ENCODE measurements around the gene CCDC28B. TPM values are rescaled to one million over a fixed set of nuclear protein-coding genes. Genes with fewer than 3 reads are reported as not detected.

CCDC28B gene
- total RNA-seq, 2 experiments from 2014 or later, result 27.0 to 27.7 TPM

GRCh38 chr1:32239790-32240139 is 39.4 kb downstream of the CCDC28B start:
- intact Hi-C loops (cut with micrococcal nuclease), result no loop called here
- no peak for ATAC-seq
- POLR2A ChIA-PET, result interaction anchor here (0.6 to 5.4 kb wide), 14 partner anchors 8 to 305 kb away, joined by 3 to 84 read pairs (median 4); partner anchors contain the start of genes IQCC, LCK and MARCKSL1
- TF ChIP-seq, protein P1, sequence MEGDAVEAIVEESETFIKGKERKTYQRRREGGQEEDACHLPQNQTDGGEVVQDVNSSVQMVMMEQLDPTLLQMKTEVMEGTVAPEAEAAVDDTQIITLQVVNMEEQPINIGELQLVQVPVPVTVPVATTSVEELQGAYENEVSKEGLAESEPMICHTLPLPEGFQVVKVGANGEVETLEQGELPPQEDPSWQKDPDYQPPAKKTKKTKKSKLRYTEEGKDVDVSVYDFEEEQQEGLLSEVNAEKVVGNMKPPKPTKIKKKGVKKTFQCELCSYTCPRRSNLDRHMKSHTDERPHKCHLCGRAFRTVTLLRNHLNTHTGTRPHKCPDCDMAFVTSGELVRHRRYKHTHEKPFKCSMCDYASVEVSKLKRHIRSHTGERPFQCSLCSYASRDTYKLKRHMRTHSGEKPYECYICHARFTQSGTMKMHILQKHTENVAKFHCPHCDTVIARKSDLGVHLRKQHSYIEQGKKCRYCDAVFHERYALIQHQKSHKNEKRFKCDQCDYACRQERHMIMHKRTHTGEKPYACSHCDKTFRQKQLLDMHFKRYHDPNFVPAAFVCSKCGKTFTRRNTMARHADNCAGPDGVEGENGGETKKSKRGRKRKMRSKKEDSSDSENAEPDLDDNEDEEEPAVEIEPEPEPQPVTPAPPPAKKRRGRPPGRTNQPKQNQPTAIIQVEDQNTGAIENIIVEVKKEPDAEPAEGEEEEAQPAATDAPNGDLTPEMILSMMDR (IDR thresholded peaks at IDR 0.05), result no peak
- peaks cover 17% of the 10 kb centered on the region for H3K4me1 Mint-ChIP-seq (ENCODE audit: low read depth)
- peak overlapping the region; percentile 80 for H3K4me3 Mint-ChIP-seq
- CTCF ChIA-PET, result interaction anchor here (1.1 to 4.3 kb wide), 6 partner anchors 8 to 161 kb away, joined by 5 to 56 read pairs (median 11); partner anchors contain the start of genes FAM167B, LCK and MARCKSL1
- H3K36me3 Mint-ChIP-seq (ENCODE audit: low read depth), result peaks cover 2% of the 10 kb centered on the region
- no peaks in the 10 kb centered on the region for H3K9me3 Mint-ChIP-seq
- DNase-seq, result no peak
- H3K27me3 Mint-ChIP-seq, result no peaks in the 10 kb centered on the region
- H3K27ac Mint-ChIP-seq, result no peak overlapping the region

DNA sequence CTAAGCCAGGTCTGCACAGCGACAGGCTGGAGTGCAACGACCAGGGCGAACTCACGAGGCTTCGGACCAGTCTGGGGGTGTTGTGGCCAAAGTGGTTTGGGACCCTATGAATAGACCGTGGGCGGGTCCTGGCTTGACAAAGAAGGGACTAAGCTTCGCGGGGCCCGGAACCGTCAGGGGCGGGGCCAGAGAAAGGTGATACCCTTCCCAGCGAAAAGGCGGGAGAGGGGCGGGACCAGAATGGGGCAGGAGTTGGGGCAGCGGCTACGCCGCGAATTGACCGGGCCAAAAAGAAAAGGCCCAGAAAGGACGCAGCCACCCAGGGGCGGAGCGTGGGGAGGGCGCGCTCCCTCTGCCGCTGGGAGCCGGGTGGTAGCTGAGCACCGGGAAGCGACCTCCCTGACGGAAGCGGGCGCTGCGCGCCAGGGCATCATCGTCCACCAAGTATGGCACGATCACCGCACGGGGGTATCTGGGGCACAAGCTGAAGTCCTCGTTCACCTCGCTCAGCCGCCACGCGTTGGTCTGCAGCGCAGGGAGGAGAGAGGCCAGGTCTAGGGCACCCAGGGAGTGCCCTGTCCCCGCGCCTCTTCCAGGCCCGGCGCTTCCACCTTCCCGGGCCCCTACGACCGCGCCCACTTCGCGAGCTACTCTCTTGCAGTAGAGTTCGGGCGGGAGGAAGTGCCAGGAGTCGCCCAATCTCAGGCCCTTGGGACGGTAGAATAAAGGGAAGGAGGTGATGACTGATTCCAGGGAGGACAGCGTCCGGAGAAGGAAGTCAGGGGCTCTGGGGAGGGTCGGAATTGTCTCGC is 40.0 kb downstream of the CCDC28B start:
- Mint-ChIP-seq H3K27me3 (no peaks in the 10 kb centered on the region), H3K27ac (peak overlapping the region; percentile 59), H3K9me3 (no peaks in the 10 kb centered on the region), H3K4me3 (peak overlapping the region; percentile 80), H3K4me1 (ENCODE audit: low read depth) (peaks cover 17% of the 10 kb centered on the region), H3K36me3 (ENCODE audit: low read depth) (peaks cover 2% of the 10 kb centered on the region)
- CTCF ChIA-PET, result interaction anchor here (0.9 to 4.3 kb wide), 14 partner anchors 9 to 161 kb away, joined by 3 to 56 read pairs (median 6); partner anchors contain the start of genes FAM167B, HDAC1, IQCC and LCK
- TF ChIP-seq, protein P1 (IDR thresholded peaks at IDR 0.05), result peak; percentile 33
- intact Hi-C loops (cut with micrococcal nuclease), result no loop called here
- DNase-seq (peak; percentile 67), ATAC-seq (peak; percentile 65)
- POLR2A ChIA-PET, result interaction anchor here (0.6 to 5.4 kb wide), 22 partner anchors 9 to 96 kb away, joined by 3 to 84 read pairs (median 4); partner anchors contain the start of genes HDAC1, IQCC, LCK and MARCKSL1

DNA sequence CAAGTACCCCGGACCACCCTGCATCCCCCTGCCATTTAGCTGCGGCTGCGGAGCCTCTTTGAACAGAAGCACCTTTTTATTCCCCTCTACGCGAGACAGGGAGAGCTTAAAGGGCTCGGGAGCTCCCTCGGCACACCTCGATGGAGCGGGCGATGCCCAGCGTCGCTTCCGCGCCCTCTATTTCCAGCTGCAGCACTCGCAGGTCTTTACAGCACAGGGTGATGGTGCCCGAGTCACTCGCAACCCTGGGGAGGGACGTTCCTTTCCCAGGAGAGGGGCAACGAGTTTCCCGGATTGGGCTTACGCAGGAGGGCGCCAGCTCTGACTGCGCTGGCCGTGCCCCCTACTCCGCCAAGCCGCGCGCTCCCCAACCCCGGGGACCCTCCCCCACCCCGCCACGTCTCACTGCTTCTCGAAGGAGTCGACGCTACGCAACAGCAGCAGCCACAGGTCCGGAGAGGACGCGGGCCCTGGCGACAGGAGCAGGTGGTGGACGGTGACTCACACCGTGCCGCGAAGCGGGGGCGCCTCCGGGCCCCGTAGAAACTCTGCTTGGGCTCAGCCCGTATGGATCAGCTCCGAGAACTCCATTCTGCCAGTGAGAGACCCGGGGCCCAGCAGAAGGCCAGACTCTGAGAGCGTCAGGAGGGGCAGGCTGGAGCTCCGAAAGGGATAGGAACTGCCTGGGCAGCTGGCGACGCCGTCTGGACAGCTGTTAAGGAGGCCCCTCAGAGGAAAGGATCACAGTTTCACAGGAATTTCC is 40.8 kb downstream of the CCDC28B start:
- intact Hi-C loops (cut with micrococcal nuclease), result no loop called here
- CTCF ChIA-PET, result interaction anchor here (0.9 to 4.3 kb wide), 14 partner anchors 10 to 160 kb away, joined by 3 to 56 read pairs (median 6); partner anchors contain the start of genes FAM167B, HDAC1, IQCC and LCK
- H3K4me1 Mint-ChIP-seq (ENCODE audit: low read depth), result peaks cover 18% of the 10 kb centered on the region
- POLR2A ChIA-PET, result interaction anchor here (0.7 to 5.4 kb wide), 16 partner anchors 10 to 76 kb away, joined by 3 to 84 read pairs (median 4); partner anchors contain the start of genes HDAC1, IQCC and LCK
- peaks cover under 1% of the 10 kb centered on the region for H3K36me3 Mint-ChIP-seq (ENCODE audit: low read depth)
- peak; percentile 70 for ATAC-seq
- peak; percentile 66 for DNase-seq
- H3K27ac Mint-ChIP-seq, result peak overlapping the region; percentile 59
- TF ChIP-seq, protein P1 (IDR thresholded peaks at IDR 0.05), result no peak
- peak overlapping the region; percentile 80 for H3K4me3 Mint-ChIP-seq
- H3K9me3 Mint-ChIP-seq, result no peaks in the 10 kb centered on the region
- H3K27me3 Mint-ChIP-seq, result no peaks in the 10 kb centered on the region

DNA sequence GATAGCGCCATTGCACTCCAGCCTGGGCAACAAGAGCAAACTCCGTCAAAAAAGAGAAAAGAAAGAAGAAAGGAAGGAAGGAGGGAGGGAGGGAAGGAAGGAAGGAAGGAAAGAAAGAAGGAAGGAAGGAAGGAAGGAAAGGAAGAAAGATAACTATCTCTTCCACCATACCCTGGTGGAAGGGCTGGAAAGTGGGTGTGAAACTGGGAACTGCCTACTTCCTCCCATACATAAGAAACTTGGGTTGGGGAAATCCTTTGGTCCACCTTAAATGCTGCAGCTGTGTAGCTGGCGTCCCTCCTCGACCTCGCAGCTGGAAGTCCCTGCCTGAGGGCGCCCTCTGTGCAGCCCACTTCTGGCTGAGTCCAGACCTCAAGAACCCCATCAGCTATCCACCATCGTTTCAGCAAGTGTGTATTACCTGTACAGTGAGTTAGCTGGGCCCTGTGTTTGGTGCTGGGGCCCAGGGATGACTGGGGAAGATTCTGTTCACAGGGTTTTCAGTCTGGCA is 42.0 kb downstream of the CCDC28B start:
- no peak overlapping the region for H3K4me3 Mint-ChIP-seq
- H3K27ac Mint-ChIP-seq, result peak overlapping the region; percentile 46
- no peaks in the 10 kb centered on the region for H3K36me3 Mint-ChIP-seq (ENCODE audit: low read depth)
- ATAC-seq (no peak), DNase-seq (no peak)
- H3K9me3 Mint-ChIP-seq, result no peaks in the 10 kb centered on the region
- TF ChIP-seq, protein P1 (IDR thresholded peaks at IDR 0.05), result no peak
- H3K4me1 Mint-ChIP-seq (ENCODE audit: low read depth), result peaks cover 27% of the 10 kb centered on the region
- intact Hi-C loops (cut with micrococcal nuclease), result no loop called here
- H3K27me3 Mint-ChIP-seq, result no peaks in the 10 kb centered on the region
- ChIA-PET CTCF (interaction anchor here (0.8 to 4.3 kb wide), 5 partner anchors 8 to 27 kb away, joined by 3 to 28 read pairs (median 4); partner anchors contain the start of gene LCK), POLR2A (interaction anchor here (0.8 to 5.4 kb wide), 5 partner anchors 9 to 61 kb away, joined by 3 to 84 read pairs (median 4); partner anchors contain the start of gene LCK)
